ENCODE measurements around the gene QRFP.
A peak's percentile ranks its signal among the peaks of the same experiment; 100 is the strongest.

Gene QRFP

GRCh38 chr9:130866474-130866965 lies 30.1 kb downstream of the QRFP start:
- DNase-seq (ENCODE audit: extremely low read depth, insufficient read length) = no peak
- no peak overlapping the region for H3K4me3 ChIP-seq (replicated peaks; ENCODE audit: low read depth, low read length)
- H3K36me3 ChIP-seq (ENCODE audit: control insufficient read depth, insufficient read depth, low read length) = peaks cover 5% of the 10 kb centered on the region
- H3K27me3 ChIP-seq (replicated peaks; ENCODE audit: control insufficient read depth, insufficient read depth, low read length) = no peaks in the 10 kb centered on the region
- peak; percentile 87 for TF ChIP-seq CTCF (IDR thresholded peaks at IDR 0.05; ENCODE audit: insufficient read depth, low read length, poor library complexity, severe bottlenecking)

GRCh38 chr9:130865921-130866320 lies 30.7 kb downstream of the QRFP start:
- DNase-seq (ENCODE audit: extremely low read depth, insufficient read length) = no peak
- no peaks in the 10 kb centered on the region for H3K27me3 ChIP-seq (replicated peaks; ENCODE audit: control insufficient read depth, insufficient read depth, low read length)
- peaks cover 5% of the 10 kb centered on the region for H3K36me3 ChIP-seq (ENCODE audit: control insufficient read depth, insufficient read depth, low read length)
- H3K4me3 ChIP-seq (replicated peaks; ENCODE audit: low read depth, low read length) = no peak overlapping the region
- TF ChIP-seq CTCF (IDR thresholded peaks at IDR 0.05; ENCODE audit: insufficient read depth, low read length, poor library complexity, severe bottlenecking) = no peak

- TF ChIP-seq CTCF (IDR thresholded peaks at IDR 0.05; ENCODE audit: insufficient read depth, low read length, poor library complexity, severe bottlenecking) = no peak
- no peak overlapping the region for H3K4me3 ChIP-seq (replicated peaks; ENCODE audit: low read depth, low read length)
- DNase-seq (ENCODE audit: extremely low read depth, insufficient read length) = no peak
- H3K36me3 ChIP-seq (ENCODE audit: control insufficient read depth, insufficient read depth, low read length) = peaks cover 9% of the 10 kb centered on the region
- no peaks in the 10 kb centered on the region for H3K27me3 ChIP-seq (replicated peaks; ENCODE audit: control insufficient read depth, insufficient read depth, low read length)
Measured at GRCh38 chr9:130864541-130864940, 32.1 kb downstream of the QRFP start.

- no peak overlapping the region for H3K4me3 ChIP-seq (replicated peaks; ENCODE audit: low read depth, low read length)
- H3K27me3 ChIP-seq (replicated peaks; ENCODE audit: control insufficient read depth, insufficient read depth, low read length) = no peaks in the 10 kb centered on the region
- DNase-seq (ENCODE audit: extremely low read depth, insufficient read length) = no peak
- H3K36me3 ChIP-seq (ENCODE audit: control insufficient read depth, insufficient read depth, low read length) = peaks cover 13% of the 10 kb centered on the region
- no peak for TF ChIP-seq CTCF (IDR thresholded peaks at IDR 0.05; ENCODE audit: insufficient read depth, low read length, poor library complexity, severe bottlenecking)
Measured at GRCh38 chr9:130862747-130863146, 33.9 kb downstream of the QRFP start.

- TF ChIP-seq CTCF (IDR thresholded peaks at IDR 0.05; ENCODE audit: insufficient read depth, low read length, poor library complexity, severe bottlenecking) = no peak
- no peak overlapping the region for H3K4me3 ChIP-seq (replicated peaks; ENCODE audit: low read depth, low read length)
- DNase-seq (ENCODE audit: extremely low read depth, insufficient read length) = no peak
- H3K27me3 ChIP-seq (replicated peaks; ENCODE audit: control insufficient read depth, insufficient read depth, low read length) = no peaks in the 10 kb centered on the region
- peaks cover 13% of the 10 kb centered on the region for H3K36me3 ChIP-seq (ENCODE audit: control insufficient read depth, insufficient read depth, low read length)
Measured at GRCh38 chr9:130862217-130862616, 34.4 kb downstream of the QRFP start.
